ENCODE results near the gene ZYX. TPM values are rescaled to one million over a fixed set of nuclear protein-coding genes. Genes with fewer than 3 reads are reported as not detected.

Gene ZYX
- total and polyA plus RNA-seq, 12 donors, result 48.5 to 152 (median 74.6) TPM

DNA sequence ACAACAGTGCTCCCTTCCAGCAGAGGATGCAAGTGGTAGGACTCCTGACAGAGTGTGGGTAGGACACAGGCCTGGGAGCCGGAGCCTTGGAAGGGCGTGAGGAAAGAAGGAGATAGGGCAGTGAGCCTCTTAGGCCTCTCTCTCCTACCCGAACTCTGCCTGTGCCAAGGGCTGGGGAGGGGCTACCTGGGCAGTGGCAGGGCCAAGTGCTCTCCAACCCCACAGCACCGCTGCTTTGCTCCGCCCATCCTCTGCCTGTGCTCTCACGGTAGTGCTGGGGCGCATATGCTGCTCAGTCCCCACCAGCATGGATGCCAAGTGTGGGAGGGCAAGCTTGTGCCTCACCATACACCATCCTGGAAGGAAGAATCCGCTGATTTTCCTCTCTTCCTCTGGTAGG is 26.2 kb upstream of the ZYX start:
- ATAC-seq, result no peak

DNA sequence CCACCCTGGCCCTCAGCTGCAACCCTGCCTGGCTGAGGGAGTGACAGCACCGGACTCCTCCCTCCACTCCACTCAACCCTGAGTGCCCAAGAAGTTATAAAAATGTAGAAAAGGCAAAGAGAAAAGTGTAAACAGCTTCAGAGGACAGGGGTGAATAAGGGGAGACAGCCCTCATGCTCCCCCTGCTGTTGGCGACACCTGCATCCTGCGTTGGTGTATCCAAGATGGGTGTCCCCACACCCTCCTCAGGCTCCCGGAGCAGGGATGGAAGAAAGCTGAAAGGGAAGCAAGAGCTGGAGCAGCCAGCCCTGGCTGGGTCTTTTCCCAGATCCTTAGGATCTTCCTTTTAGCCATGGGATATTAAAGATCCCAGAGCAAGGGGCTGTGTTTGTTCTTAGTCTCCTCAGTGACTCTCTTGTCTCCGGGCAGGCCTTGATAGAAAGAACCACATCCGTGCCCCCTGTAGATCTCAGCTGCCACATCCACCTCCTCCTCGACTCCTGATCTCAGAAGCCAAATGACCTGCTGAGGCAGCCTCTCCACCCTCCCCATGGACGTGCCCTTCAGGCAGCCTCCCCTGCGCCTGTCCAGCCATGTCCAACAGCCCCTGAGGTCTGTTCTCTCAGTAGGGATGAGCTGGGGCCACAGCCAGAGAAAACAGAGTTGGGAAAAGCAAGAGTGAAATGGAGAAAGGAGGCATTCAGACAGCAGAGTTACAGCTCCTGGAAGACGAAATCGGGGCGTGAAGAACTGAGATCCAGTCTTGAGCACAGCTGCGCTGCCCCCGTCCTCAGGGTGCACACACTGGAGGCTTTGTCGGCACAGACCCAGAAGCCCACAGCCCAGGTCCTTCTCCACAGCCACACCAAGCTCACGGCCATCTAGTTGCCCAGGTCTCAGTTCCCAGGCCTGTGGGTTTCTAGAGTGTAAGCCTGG is 25.4 kb upstream of the ZYX start:
- Histone ChIP-seq H3K36me3 (no peaks in the 10 kb centered on the region), H3K27ac (no peak overlapping the region), H3K4me1 (no peaks in the 10 kb centered on the region), H3K9me3 (no peaks in the 10 kb centered on the region), H3K4me3 (no peak overlapping the region), H3K27me3 (peaks cover 0 to 35% (median 21%) of the 10 kb centered on the region in 7 donors)
- 88 to 89% methylated on average over 16 of the region's 16 CpGs for WGBS, 2 donors
- TF ChIP-seq CTCF (IDR thresholded peaks at IDR 0.05), result no peak
- intact Hi-C loops (cut with DNase I), result no loop called here
- no peak for DNase-seq
- no peak for ATAC-seq

More for the DNA sequence above, 26.2 kb upstream of the ZYX start:
- Histone ChIP-seq H3K36me3 (no peaks in the 10 kb centered on the region), H3K27ac (no peak overlapping the region), H3K4me3 (no peak overlapping the region), H3K4me1 (no peaks in the 10 kb centered on the region), H3K27me3 (peaks cover 0 to 28% (median 14%) of the 10 kb centered on the region in 7 donors), H3K9me3 (no peaks in the 10 kb centered on the region)
- intact Hi-C loops (cut with DNase I), result no loop called here
- TF ChIP-seq CTCF (IDR thresholded peaks at IDR 0.05), result no peak
- DNase-seq, result no peak
- WGBS, 2 donors, result 88% methylated on average over 8 of the region's 8 CpGs

- no peak for TF ChIP-seq CTCF (IDR thresholded peaks at IDR 0.05)
- no peaks in the 10 kb centered on the region for H3K36me3 ChIP-seq
- peaks cover 0 to 4% (median 0%) of the 10 kb centered on the region in 9 donors for H3K4me1 ChIP-seq
- WGBS, 2 donors, result 91 to 92% methylated on average over 13 of the region's 13 CpGs
- intact Hi-C loops (cut with DNase I), result no loop called here
- DNase-seq (no peak), ATAC-seq (no peak)
- H3K27me3 ChIP-seq, result peaks cover 0 to 41% (median 30%) of the 10 kb centered on the region in 7 donors
- H3K9me3 ChIP-seq, result no peaks in the 10 kb centered on the region
- H3K27ac ChIP-seq, result no peak overlapping the region
- no peak overlapping the region for H3K4me3 ChIP-seq
Observed at GRCh38 chr7:143356414-143357050, 24.6 kb upstream of the ZYX start.

DNA sequence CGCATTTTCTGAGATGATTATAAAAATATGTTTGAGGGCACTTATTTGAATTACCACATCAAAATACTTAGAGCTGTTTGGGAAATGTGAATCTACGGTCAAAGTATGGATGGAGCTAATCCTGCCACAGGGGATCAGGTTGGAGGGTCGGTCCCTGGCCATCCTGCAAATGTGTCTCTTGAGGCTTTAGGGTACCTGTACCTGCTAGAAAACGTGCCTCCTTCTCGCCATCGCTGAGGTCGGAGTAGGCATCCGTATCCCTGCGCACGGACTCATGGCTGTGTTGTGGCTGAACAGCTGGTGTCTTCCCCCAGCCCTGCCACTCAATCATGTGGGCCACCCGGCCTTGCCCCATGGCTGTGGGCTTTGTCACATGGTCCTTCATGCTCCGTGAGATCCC is 22.5 kb upstream of the ZYX start:
- no peak overlapping the region for H3K27ac ChIP-seq
- no peaks in the 10 kb centered on the region for H3K36me3 ChIP-seq
- no peak overlapping the region for H3K4me3 ChIP-seq
- peaks cover 6 to 55% (median 46%) of the 10 kb centered on the region in 7 donors for H3K27me3 ChIP-seq
- DNase-seq (no peak), ATAC-seq (no peak)
- intact Hi-C loops (cut with DNase I), result no loop called here
- no peaks in the 10 kb centered on the region for H3K9me3 ChIP-seq
- H3K4me1 ChIP-seq, result peaks cover 0 to 14% (median 8%) of the 10 kb centered on the region in 9 donors
- 88 to 91% methylated on average over 12 of the region's 12 CpGs for WGBS, 2 donors
- TF ChIP-seq CTCF (IDR thresholded peaks at IDR 0.05), result no peak
